ENCODE results near the gene RPS6KA6.

Gene RPS6KA6

DNA sequence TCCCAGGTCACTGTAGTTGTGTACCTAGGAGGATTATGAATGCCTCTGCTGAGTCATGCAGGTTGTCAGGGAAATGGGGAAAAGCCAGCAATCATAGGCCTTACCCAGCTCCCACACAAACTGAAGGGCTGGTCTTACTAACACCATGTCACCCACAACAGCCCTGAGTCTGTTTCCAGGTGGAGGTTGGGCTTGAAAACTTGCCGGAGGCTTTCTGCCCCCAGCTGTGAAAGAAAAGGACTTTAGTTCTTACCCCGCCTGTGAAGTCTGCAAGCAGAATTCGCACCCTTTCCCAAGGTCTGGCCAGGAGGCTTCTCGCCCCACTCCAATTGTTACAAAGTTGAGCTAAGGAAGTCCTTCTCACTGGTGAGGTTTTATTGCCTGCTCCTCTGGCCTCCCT, 143.9 kb downstream of the RPS6KA6 start:
- peaks cover 2% of the 10 kb centered on the region; the same call in 1 of the 2 replicates for H3K9me3 ChIP-seq (ENCODE audit: control insufficient read depth, insufficient read depth, low read depth, low read length)
- POLR2A ChIA-PET, result no interaction called here
- no peak overlapping the region for H3K4me3 ChIP-seq (ENCODE audit: low read depth, low read length)
- no peaks in the 10 kb centered on the region for H3K36me3 ChIP-seq (ENCODE audit: control insufficient read depth in 2 of 2, insufficient read depth in 1 of 2, low read length in 2 of 2)
- no peaks in the 10 kb centered on the region for H3K4me1 ChIP-seq (ENCODE audit: control insufficient read depth, insufficient read depth, low read length)
- no peak overlapping the region for H3K27ac ChIP-seq (ENCODE audit: extremely low read depth, low read depth, low read length)
- CTCF ChIA-PET, result interaction anchor here (0.6 to 4.0 kb wide), 3 partner anchors 9 to 668 kb away, joined by 3 to 35 read pairs (median 3); no protein-coding TSS in a partner anchor
- TF ChIP-seq SP2 (tag by site-specific recombination; IDR thresholded peaks at IDR 0.05), result no peak
- no peak for TF ChIP-seq ZNF138 (tag by site-specific recombination; IDR thresholded peaks at IDR 0.05; ENCODE audit: borderline replicate concordance)
- no peak for TF ChIP-seq FEZF1 (tag by site-specific recombination; IDR thresholded peaks at IDR 0.05)
- TF ChIP-seq, protein P1, sequence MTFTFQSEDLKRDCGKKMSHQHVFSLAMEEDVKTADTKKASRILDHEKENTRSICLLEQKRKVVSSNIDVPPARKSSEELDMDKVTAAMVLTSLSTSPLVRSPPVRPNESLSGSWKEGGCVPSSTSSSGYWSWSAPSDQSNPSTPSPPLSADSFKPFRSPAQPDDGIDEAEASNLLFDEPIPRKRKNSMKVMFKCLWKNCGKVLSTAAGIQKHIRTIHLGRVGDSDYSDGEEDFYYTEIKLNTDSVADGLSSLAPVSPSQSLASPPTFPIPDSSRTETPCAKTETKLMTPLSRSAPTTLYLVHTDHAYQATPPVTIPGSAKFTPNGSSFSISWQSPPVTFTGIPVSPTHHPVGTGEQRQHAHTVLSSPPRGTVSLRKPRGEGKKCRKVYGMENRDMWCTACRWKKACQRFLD (tag by site-specific recombination; IDR thresholded peaks at IDR 0.05), result no peak
- no peak for TF ChIP-seq ZNF335 (tag by site-specific recombination; conservative IDR thresholded peaks at IDR 0.05)
- TF ChIP-seq, protein P2, sequence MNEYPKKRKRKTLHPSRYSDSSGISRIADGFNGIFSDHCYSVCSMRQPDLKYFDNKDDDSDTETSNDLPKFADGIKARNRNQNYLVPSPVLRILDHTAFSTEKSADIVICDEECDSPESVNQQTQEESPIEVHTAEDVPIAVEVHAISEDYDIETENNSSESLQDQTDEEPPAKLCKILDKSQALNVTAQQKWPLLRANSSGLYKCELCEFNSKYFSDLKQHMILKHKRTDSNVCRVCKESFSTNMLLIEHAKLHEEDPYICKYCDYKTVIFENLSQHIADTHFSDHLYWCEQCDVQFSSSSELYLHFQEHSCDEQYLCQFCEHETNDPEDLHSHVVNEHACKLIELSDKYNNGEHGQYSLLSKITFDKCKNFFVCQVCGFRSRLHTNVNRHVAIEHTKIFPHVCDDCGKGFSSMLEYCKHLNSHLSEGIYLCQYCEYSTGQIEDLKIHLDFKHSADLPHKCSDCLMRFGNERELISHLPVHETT (tag by site-specific recombination; IDR thresholded peaks at IDR 0.05), result no peak
- TF ChIP-seq, protein P3, sequence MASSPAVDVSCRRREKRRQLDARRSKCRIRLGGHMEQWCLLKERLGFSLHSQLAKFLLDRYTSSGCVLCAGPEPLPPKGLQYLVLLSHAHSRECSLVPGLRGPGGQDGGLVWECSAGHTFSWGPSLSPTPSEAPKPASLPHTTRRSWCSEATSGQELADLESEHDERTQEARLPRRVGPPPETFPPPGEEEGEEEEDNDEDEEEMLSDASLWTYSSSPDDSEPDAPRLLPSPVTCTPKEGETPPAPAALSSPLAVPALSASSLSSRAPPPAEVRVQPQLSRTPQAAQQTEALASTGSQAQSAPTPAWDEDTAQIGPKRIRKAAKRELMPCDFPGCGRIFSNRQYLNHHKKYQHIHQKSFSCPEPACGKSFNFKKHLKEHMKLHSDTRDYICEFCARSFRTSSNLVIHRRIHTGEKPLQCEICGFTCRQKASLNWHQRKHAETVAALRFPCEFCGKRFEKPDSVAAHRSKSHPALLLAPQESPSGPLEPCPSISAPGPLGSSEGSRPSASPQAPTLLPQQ (tag by site-specific recombination; IDR thresholded peaks at IDR 0.05), result no peak
- no peak for TF ChIP-seq ZNF423 (tag by site-specific recombination; IDR thresholded peaks at IDR 0.05)
- TF ChIP-seq ZNF169 (tag by site-specific recombination; IDR thresholded peaks at IDR 0.05), result no peak
- TF ChIP-seq, protein P4, sequence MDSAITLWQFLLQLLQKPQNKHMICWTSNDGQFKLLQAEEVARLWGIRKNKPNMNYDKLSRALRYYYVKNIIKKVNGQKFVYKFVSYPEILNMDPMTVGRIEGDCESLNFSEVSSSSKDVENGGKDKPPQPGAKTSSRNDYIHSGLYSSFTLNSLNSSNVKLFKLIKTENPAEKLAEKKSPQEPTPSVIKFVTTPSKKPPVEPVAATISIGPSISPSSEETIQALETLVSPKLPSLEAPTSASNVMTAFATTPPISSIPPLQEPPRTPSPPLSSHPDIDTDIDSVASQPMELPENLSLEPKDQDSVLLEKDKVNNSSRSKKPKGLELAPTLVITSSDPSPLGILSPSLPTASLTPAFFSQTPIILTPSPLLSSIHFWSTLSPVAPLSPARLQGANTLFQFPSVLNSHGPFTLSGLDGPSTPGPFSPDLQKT (IDR thresholded peaks at IDR 0.05; ENCODE audit: borderline replicate concordance, low read depth, low read length), result no peak
- TF ChIP-seq ZNF311 (tag by site-specific recombination; IDR thresholded peaks at IDR 0.05; ENCODE audit: borderline replicate concordance), result no peak
- TF ChIP-seq ZNF670 (tag by site-specific recombination; IDR thresholded peaks at IDR 0.05; ENCODE audit: low read depth), result no peak

Data from HEK293 (cell line).